K562 (cell line): ENCODE measurements around the gene HNF1B. TPM values are rescaled to one million over a fixed set of nuclear protein-coding genes. Genes with fewer than 3 reads are reported as not detected.

ENCODE experiments used
- ATAC-seq: fragments of 200-7000 bp; cut with Tn5 transposase; 3 replicates; pipeline ENCODE4 v1.9.1; 2020; ENCODE audit warnings: moderate library complexity
- BruUV-seq: library from RNA; stranded (reverse); fragments of 400-500 nt; replicated peaks from 2 replicates; lab custom pipeline; 2021; lab: Mats Ljungman, UMichigan
- CTCF ChIA-PET: fragments of 300-600 bp; formaldehyde crosslinking; extraction: SDS; loops from one replicate; lab custom pipeline; 2021; ENCODE audit warnings: low intra/inter-chr PET ratio; lab: Yijun Ruan, JAX
- POLR2A ChIA-PET: fragments of 300-600, 350-650 bp; sonication (Branson Sonifier 250); formaldehyde crosslinking; extraction: SDS; loops from one replicate; lab custom pipeline; 2021; ENCODE audit warnings: antibody characterized with exemption, inconsistent platforms; lab: Yijun Ruan, JAX
- DNase-seq, 4 experiments: peaks; one replicate each; pipeline versions ENCODE4 v3.0.0 to v3.0.0-alpha.2; 2011 to 2018; ENCODE audit warnings: low spot score in 3 of 4, mixed read lengths in 3 of 4; ENCODE audit errors: extremely low read depth in 1 of 4
- FAIRE-seq: peaks from 2 replicates; lab custom pipeline; 2011; peaks lifted over from hg19 to GRCh38; lab: Jason Lieb, UNC
- H2AFZ ChIP-seq: 2 replicates; pipeline ENCODE4 v1.6.0; 2011; ENCODE audit warnings: low read depth, low read length, control low read depth, inconsistent platforms
- H3K27ac ChIP-seq: fragments of 200-600 bp; 3 replicates; pipeline ENCODE4 v1.8.0; 2011; ENCODE audit warnings: low read depth, mild to moderate bottlenecking, control low read depth, inconsistent platforms, low read length, moderate library complexity, mixed read lengths; ENCODE audit errors: extremely low read depth
- H3K27me3 ChIP-seq, 2 experiments: fragments of 300-600 bp in 1 of 2; 2 replicates in 1 of 2; 3 replicates in 1 of 2; pipeline versions ENCODE4 v1.6.0 to v1.8.0; 2011; ENCODE audit warnings: inconsistent platforms in 2 of 2, low read length in 2 of 2, mild to moderate bottlenecking in 1 of 2, mixed read lengths in 1 of 2, moderate library complexity in 1 of 2; ENCODE audit not compliant: control insufficient read depth in 2 of 2, insufficient read depth in 2 of 2
- H3K36me3 ChIP-seq: fragments of 300-600 bp; 3 replicates; pipeline ENCODE4 v1.8.0; 2011; ENCODE audit warnings: mild to moderate bottlenecking, low read length, inconsistent platforms; ENCODE audit not compliant: control insufficient read depth, insufficient read depth
- H3K4me1 ChIP-seq, 2 experiments: fragments of 200-600 bp in 1 of 2; replicated peaks in 1 of 2; 2 replicates in 1 of 2; 3 replicates in 1 of 2; pipeline versions ENCODE4 v1.5.1 to v1.8.0; 2011; ENCODE audit warnings: inconsistent platforms in 2 of 2, low read length in 2 of 2, mild to moderate bottlenecking in 1 of 2, mixed read lengths in 1 of 2, moderate library complexity in 1 of 2; ENCODE audit not compliant: control insufficient read depth in 2 of 2, insufficient read depth in 2 of 2
- H3K4me2 ChIP-seq: 2 replicates; pipeline ENCODE4 v1.6.1; 2011; ENCODE audit warnings: low read length, control low read depth, inconsistent platforms, mixed read lengths; ENCODE audit not compliant: insufficient read depth
- H3K4me3 ChIP-seq: fragments of 200-600 bp; sonication (generic), shearing (Covaris generic); 2 replicates; pipeline ENCODE4 v1.5.1; 2016; ENCODE audit warnings: control low read depth, inconsistent platforms
- H3K79me2 ChIP-seq: fragments of 200-600 bp; 3 replicates; pipeline ENCODE4 v1.8.0; 2011; ENCODE audit warnings: low read length, inconsistent platforms; ENCODE audit not compliant: control insufficient read depth, insufficient read depth
- H3K9ac ChIP-seq, 2 experiments: 2 replicates each; pipeline versions ENCODE4 v1.6.0 to v1.6.1; 2011; ENCODE audit warnings: low read depth in 2 of 2, low read length in 2 of 2, control low read depth in 1 of 2, inconsistent platforms in 1 of 2, mild to moderate bottlenecking in 1 of 2, mixed read lengths in 1 of 2; ENCODE audit not compliant: insufficient read depth in 1 of 2
- H3K9me1 ChIP-seq: one replicate; pipeline ENCODE4 v1.6.0; 2011; ENCODE audit warnings: inconsistent platforms, mild to moderate bottlenecking, low read length, moderate library complexity; ENCODE audit not compliant: control insufficient read depth, insufficient read depth
- H3K9me3 ChIP-seq: replicated peaks from 2 replicates; pipeline ENCODE4 v1.5.1; 2011; ENCODE audit warnings: low read depth, low read length, inconsistent platforms; ENCODE audit not compliant: control insufficient read depth, insufficient read depth
- H4K20me1 ChIP-seq: replicated peaks from 2 replicates; pipeline ENCODE4 v1.6.1; 2011; ENCODE audit warnings: low read length, inconsistent platforms, mixed read lengths; ENCODE audit not compliant: control insufficient read depth, insufficient read depth
- BCOR ChIP-seq: fragments of 450-650 bp; IDR thresholded peaks from 2 replicates; pipeline ENCODE4 v1.6.1; 2016
- HNRNPUL1 ChIP-seq: fragments of 200-400 bp; formaldehyde crosslinking; IDR thresholded peaks from 2 replicates; pipeline ENCODE4 v1.6.1; 2017; ENCODE audit warnings: low read length
- MAFF ChIP-seq: IDR thresholded peaks from 2 replicates; pipeline ENCODE4 v1.6.1; 2012; ENCODE audit warnings: low read length, improper control_type of control experiment
- RBM15 ChIP-seq: fragments of 200-400 bp; formaldehyde crosslinking; IDR thresholded peaks from 2 replicates; pipeline ENCODE4 v1.6.1; 2018; ENCODE audit warnings: mild to moderate bottlenecking, low read length, moderate library complexity; ENCODE audit not compliant: insufficient read depth
- TAF1 ChIP-seq: IDR thresholded peaks from 2 replicates; pipeline ENCODE4 v1.6.1; 2011; ENCODE audit warnings: mild to moderate bottlenecking, low read length, moderate library complexity; ENCODE audit not compliant: insufficient read depth, control insufficient read depth, severe bottlenecking; ENCODE audit errors: extremely low read depth
- ZNF311 ChIP-seq: fragments of 250-450 bp; sonication (Bioruptor Pico); IDR thresholded peaks from 2 replicates; pipeline ENCODE4 v1.4.0; 2020; ENCODE audit warnings: mild to moderate bottlenecking, moderate library complexity
- WGBS: fragments of 100-300 bp; shearing (Covaris generic); methylation state at CpG from one replicate; pipeline ENCODE4 v1.1.6; 2016; ENCODE audit warnings: low coverage, mixed read lengths; ENCODE audit not compliant: insufficient coverage; ENCODE audit errors: missing lambda C conversion rate; 5-methylcytosine and 5-hydroxymethylcytosine counted together
- in situ Hi-C: fragments of 300-500 bp; cut with MboI; formaldehyde crosslinking; loops from 4 replicates; pipeline ENCODE4 v1.15.0; 2018; ENCODE audit warnings: inconsistent platforms, mixed read lengths
- intact Hi-C: fragments of 100-400 bp; cut with micrococcal nuclease; formaldehyde crosslinking; loops from 2 replicates; pipeline ENCODE4 v1.14.2; 2022
- polyA plus RNA-seq, 8 experiments: library from polyadenylated mRNA; depleted of rRNA in 4 of 8; stranded (reverse) in 5 of 8; unstranded in 3 of 8; fragments of >200 nt; fragmentation: Nextera tagmentation in 2 of 8; fragmentation: Illumina TruSeq in 1 of 8; extraction: Ambion mirVana in 2 of 8; extraction: Trizol in 1 of 8; gene quantifications; 2 replicates each; pipeline versions ENCODE4 v1.2.1 to v1.2.3, GENCODE V29; 2011 to 2014; ENCODE audit warnings: inconsistent platforms in 1 of 8, missing spikeins in 1 of 8
- total RNA-seq, 7 experiments: library from RNA; depleted of rRNA in 6 of 7; stranded (reverse); fragments of >200 nt in 6 of 7; fragmentation: Illumina TruSeq in 2 of 7; extraction: Trizol in 2 of 7; gene quantifications; 2 replicates each; pipeline versions ENCODE4 v1.2.1 to v1.2.3, GENCODE V29; 2011 to 2021; ENCODE audit warnings: low replicate concordance in 1 of 7
- TF ChIP-seq, protein P1 (sequence below): sonication (generic); formaldehyde crosslinking; IDR thresholded peaks from 2 replicates; pipeline ENCODE4 v1.8.0; 2022; ENCODE audit warnings: missing genetic modification reagents, mild to moderate bottlenecking, borderline replicate concordance

Gene HNF1B
- total and polyA plus RNA-seq, 9 of the 15 experiments (the other 6 are each of a cell fraction or from before 2014, with no cell fraction given): not detected

- H3K9me1 ChIP-seq: no peaks in the 10 kb centered on the region
- H2AFZ ChIP-seq: no peak overlapping the region
- no peak overlapping the region for H3K9ac ChIP-seq
- H4K20me1 ChIP-seq: no peaks in the 10 kb centered on the region
- H3K79me2 ChIP-seq: no peaks in the 10 kb centered on the region
- H3K27me3 ChIP-seq: peaks cover 16 to 29% of the 10 kb centered on the region in 2 experiments
- H3K9me3 ChIP-seq: no peaks in the 10 kb centered on the region
- in situ Hi-C loops: no loop called here
- H3K4me1 ChIP-seq: no peaks in the 10 kb centered on the region
- no peaks in the 10 kb centered on the region for H3K36me3 ChIP-seq
- ATAC-seq (no peak), FAIRE-seq (no peak), DNase-seq (no peak)
- ChIA-PET POLR2A (no interaction called here), CTCF (no interaction called here)
- no TSS peak for BruUV-seq
- TF ChIP-seq ZNF311 (CRISPR knock-in tag) (no peak), HNRNPUL1 (no peak), BCOR (no peak), RBM15 (no peak), MAFF (no peak), TAF1 (no peak)
- TF ChIP-seq, protein P1, sequence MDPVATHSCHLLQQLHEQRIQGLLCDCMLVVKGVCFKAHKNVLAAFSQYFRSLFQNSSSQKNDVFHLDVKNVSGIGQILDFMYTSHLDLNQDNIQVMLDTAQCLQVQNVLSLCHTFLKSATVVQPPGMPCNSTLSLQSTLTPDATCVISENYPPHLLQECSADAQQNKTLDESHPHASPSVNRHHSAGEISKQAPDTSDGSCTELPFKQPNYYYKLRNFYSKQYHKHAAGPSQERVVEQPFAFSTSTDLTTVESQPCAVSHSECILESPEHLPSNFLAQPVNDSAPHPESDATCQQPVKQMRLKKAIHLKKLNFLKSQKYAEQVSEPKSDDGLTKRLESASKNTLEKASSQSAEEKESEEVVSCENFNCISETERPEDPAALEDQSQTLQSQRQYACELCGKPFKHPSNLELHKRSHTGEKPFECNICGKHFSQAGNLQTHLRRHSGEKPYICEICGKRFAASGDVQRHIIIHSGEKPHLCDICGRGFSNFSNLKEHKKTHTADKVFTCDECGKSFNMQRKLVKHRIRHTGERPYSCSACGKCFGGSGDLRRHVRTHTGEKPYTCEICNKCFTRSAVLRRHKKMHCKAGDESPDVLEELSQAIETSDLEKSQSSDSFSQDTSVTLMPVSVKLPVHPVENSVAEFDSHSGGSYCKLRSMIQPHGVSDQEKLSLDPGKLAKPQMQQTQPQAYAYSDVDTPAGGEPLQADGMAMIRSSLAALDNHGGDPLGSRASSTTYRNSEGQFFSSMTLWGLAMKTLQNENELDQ (CRISPR knock-in tag): no peak
- H3K27ac ChIP-seq: no peak overlapping the region
- H3K4me3 ChIP-seq: no peak overlapping the region
- intact Hi-C loops: no loop called here
- 0% methylated on average over 7 of the region's 7 CpGs for WGBS
- no peak overlapping the region for H3K4me2 ChIP-seq
Observed at GRCh38 chr17:37676115-37676925, 68.5 kb downstream of the HNF1B start.
